ENCODE measurements around the gene TMEM184B. TPM values are rescaled to one million over a fixed set of nuclear protein-coding genes. Genes with fewer than 3 reads are reported as not detected.

The TMEM184B gene
- total and polyA plus RNA-seq, 2 of the 8 experiments (the other 6 are each of a cell fraction or from before 2014, with no cell fraction given): 41.6 to 81.0 TPM

- WGBS, 2 experiments (ENCODE audit: extremely low coverage in 1 of 2, insufficient coverage in 1 of 2, insufficient read length in 1 of 2, insufficient replicate concordance in 2 of 2, low coverage in 1 of 2, low lambda C conversion rate in 2 of 2, missing lambda C conversion rate in 1 of 2): 96% methylated on average over 20 of the region's 22 CpGs; no CpG with 5 or more reads in 1 of the 2 experiments
Observed at GRCh38 chr22:38291201-38291777, 18.5 kb upstream of the TMEM184B start.

More at GRCh38 chr22:38291201-38291777, 18.5 kb upstream of the TMEM184B start:
- no peak for TF ChIP-seq GABPA (IDR thresholded peaks at IDR 0.05; ENCODE audit: borderline replicate concordance, insufficient read depth, low read length)
- TF ChIP-seq CTCF (IDR thresholded peaks at IDR 0.05; ENCODE audit: control extremely low read depth in 1 of 3, insufficient read depth in 1 of 3, low read depth in 1 of 3, low read length in 3 of 3): peak in 1 of 3 experiments; percentile 17; a peak in 1 of 4 replicates
- 0 out of 4 replicates have a peak, but pooled peaks of 1 of the 2 experiments have one; percentile 1 for TF ChIP-seq RAD21 (IDR thresholded peaks at IDR 0.05 in 1 of 2, conservative IDR thresholded peaks at IDR 0.05 in 1 of 2; ENCODE audit: low read depth in 2 of 2, low read length in 2 of 2)
- Histone ChIP-seq H2BK5ac (ENCODE audit: low read depth, low read length) (no peak overlapping the region), H2AK5ac (ENCODE audit: low read depth, low read length) (no peak overlapping the region), H3K27ac (ENCODE audit: low read depth, low read length) (no peak overlapping the region), H3K4me2 (ENCODE audit: insufficient read depth in 1 of 2, low read depth in 2 of 2, low read length in 2 of 2) (no peak overlapping the region), H3K18ac (ENCODE audit: extremely low read depth, low read length) (no peak overlapping the region), H3K23ac (ENCODE audit: insufficient read length) (no peak overlapping the region), H2BK15ac (ENCODE audit: low read length) (no peak overlapping the region), H3K4ac (replicated peaks; ENCODE audit: insufficient read length, low read depth, low read length) (no peak overlapping the region), H3K36me3 (ENCODE audit: control insufficient read depth in 2 of 4, insufficient read depth in 4 of 4, low read length in 3 of 4) (peaks cover 29 to 53% (median 42%) of the 10 kb centered on the region in 4 experiments), H3K27me3 (replicated peaks in 1 of 4; ENCODE audit: control insufficient read depth in 3 of 4, extremely low read depth in 1 of 4, insufficient read depth in 3 of 4, low read length in 3 of 4) (no peaks in the 10 kb centered on the region), H3K56ac (replicated peaks; ENCODE audit: insufficient read length, low read depth, low read length) (no peak overlapping the region), H4K91ac (replicated peaks; ENCODE audit: insufficient read length, low read length) (no peak overlapping the region), H4K8ac (ENCODE audit: extremely low read depth, insufficient read depth, low read length) (no peak overlapping the region), H3K79me2 (ENCODE audit: control insufficient read depth in 1 of 2, insufficient read depth in 2 of 2, low read length in 2 of 2) (peaks cover 0 to under 1% of the 10 kb centered on the region in 2 experiments; a peak in 1 of 4 replicates), H3K4me1 (replicated peaks in 1 of 4; ENCODE audit: control insufficient read depth in 3 of 4, insufficient read depth in 4 of 4, low read length in 3 of 4) (peaks cover 0 to 3% (median 2%) of the 10 kb centered on the region in 4 experiments; a peak in 5 of 7 replicates), H4K20me1 (replicated peaks in 1 of 2; ENCODE audit: control insufficient read depth in 1 of 2, insufficient read depth in 2 of 2, low read length in 2 of 2) (peaks cover 15 to 35% of the 10 kb centered on the region in 2 experiments), H2BK12ac (ENCODE audit: low read depth, low read length) (no peak overlapping the region), H3K4me3 (ENCODE audit: extremely low read depth in 1 of 4, insufficient read depth in 2 of 4, low read depth in 3 of 4, low read length in 4 of 4) (no peak overlapping the region), H3K9ac (replicated peaks in 1 of 4; ENCODE audit: extremely low read depth in 1 of 4, low read depth in 3 of 4, low read length in 3 of 4) (no peak overlapping the region), H2BK20ac (ENCODE audit: low read length) (no peak overlapping the region), H2BK120ac (replicated peaks; ENCODE audit: low read depth, low read length) (no peak overlapping the region), H3K79me1 (ENCODE audit: low read depth, low read length) (peaks cover 2% of the 10 kb centered on the region; the same call in 1 of the 2 replicates), H4K5ac (ENCODE audit: insufficient read length, low read depth, low read length) (no peak overlapping the region), H3K23me2 (ENCODE audit: low read depth, low read length) (0 out of 2 replicates have a peak, but pooled peaks cover 2% of the 10 kb centered on the region), H3K14ac (ENCODE audit: insufficient read length) (no peak overlapping the region), H2AFZ (ENCODE audit: low read length) (no peak overlapping the region), H3K9me3 (ENCODE audit: insufficient read depth in 2 of 2, low read depth in 1 of 2, low read length in 1 of 2) (no peaks in the 10 kb centered on the region)
- DNase-seq (ENCODE audit: low read depth in 1 of 2, low spot score in 2 of 2): no peak
- POLR2A ChIA-PET (ENCODE audit: partially characterized antibody): interaction anchor here (1.2 to 10.6 kb wide), 6 partner anchors 13 to 48 kb away, joined by 3 to 81 read pairs (median 10); partner anchors contain the start of gene TMEM184B
- CTCF ChIA-PET (ENCODE audit: partially characterized antibody): interaction anchor here (0.7 to 1.4 kb wide), 3 partner anchors 9 to 24 kb away, joined by 3 to 5 read pairs (median 5); no protein-coding TSS in a partner anchor
- FAIRE-seq: no peak
